A673 (cell line): ENCODE measurements around the gene ANKRD44. TPM values are rescaled to one million over a fixed set of nuclear protein-coding genes. Genes with fewer than 3 reads are reported as not detected.

Experiments
- BruUV-seq: library from RNA; stranded (reverse); fragments of 400-500 nt; replicated peaks from 2 replicates; lab custom pipeline; 2021; lab: Mats Ljungman, UMichigan
- CTCF ChIA-PET: fragments of 300-600 bp; sonication (Branson Sonifier 250); formaldehyde crosslinking; loops from one replicate; lab custom pipeline; 2022; ENCODE audit warnings: antibody characterized with exemption; lab: Charles Lee
- POLR2A ChIA-PET: fragments of 300-600 bp; sonication (Branson Sonifier 250); formaldehyde crosslinking; loops from one replicate; lab custom pipeline; 2022; ENCODE audit warnings: antibody characterized with exemption; ENCODE audit not compliant: low non-redundant PET; lab: Charles Lee
- DNase-seq: peaks from one replicate; pipeline ENCODE4 v3.0.0-alpha.2; 2015; ENCODE audit warnings: low spot score
- H3K27ac ChIP-seq: fragments of 200-600 bp; sonication (generic); 2 replicates; pipeline ENCODE4 v1.5.1; 2016; ENCODE audit warnings: mixed run types, low read depth, mild to moderate bottlenecking, mixed read lengths, antibody characterized with exemption, low read length; ENCODE audit not compliant: poor library complexity, severe bottlenecking
- H3K27me3 ChIP-seq: fragments of 200-600 bp; sonication (generic); replicated peaks from 2 replicates; pipeline ENCODE4 v1.6.1; 2017; ENCODE audit warnings: mixed run types, low read depth, mild to moderate bottlenecking, mixed read lengths, antibody characterized with exemption, low read length; ENCODE audit not compliant: insufficient read depth, poor library complexity
- H3K36me3 ChIP-seq: fragments of 200-600 bp; sonication (generic); 2 replicates; pipeline ENCODE4 v1.6.1; 2016; ENCODE audit warnings: mixed run types, mild to moderate bottlenecking, mixed read lengths, antibody characterized with exemption, low read length; ENCODE audit not compliant: insufficient read depth, poor library complexity, severe bottlenecking
- H3K4me1 ChIP-seq: fragments of 200-600 bp; sonication (generic); 2 replicates; pipeline ENCODE4 v1.6.1; 2017; ENCODE audit warnings: mixed run types, mild to moderate bottlenecking, mixed read lengths, antibody characterized with exemption, low read length; ENCODE audit not compliant: insufficient read depth, poor library complexity, severe bottlenecking
- H3K4me3 ChIP-seq: fragments of 200-600 bp; sonication (generic); 2 replicates; pipeline ENCODE4 v1.5.1; 2016; ENCODE audit warnings: low read depth, mixed run types, mild to moderate bottlenecking, mixed read lengths, low read length; ENCODE audit not compliant: poor library complexity, severe bottlenecking
- H3K9me3 ChIP-seq: fragments of 200-600 bp; sonication (generic); 2 replicates; pipeline ENCODE4 v1.6.1; 2016; ENCODE audit warnings: mixed run types, low read depth, mild to moderate bottlenecking, mixed read lengths, antibody characterized with exemption, low read length; ENCODE audit not compliant: poor library complexity, severe bottlenecking
- EZH2 ChIP-seq: fragments of 200-600 bp; sonication (generic); IDR thresholded peaks from 2 replicates; pipeline ENCODE4 v1.6.1; 2017; ENCODE audit warnings: borderline replicate concordance, low read depth, mild to moderate bottlenecking, mixed read lengths, antibody characterized with exemption, low read length; ENCODE audit not compliant: poor library complexity, severe bottlenecking
- intact Hi-C: fragments of 100-400 bp; cut with micrococcal nuclease; formaldehyde crosslinking; loops from one replicate; pipeline ENCODE4 v1.10.0; 2022; ENCODE audit not compliant: unreplicated experiment
- total RNA-seq: library from RNA; stranded (reverse); gene quantifications from 2 replicates; pipeline ENCODE4 v1.2.3, GENCODE V29; 2021
- TF ChIP-seq, protein P1 (sequence below): fragments of 300-800, 200-600 bp; sonication (generic); conservative IDR thresholded peaks from 2 replicates; pipeline ENCODE4 v1.5.1; 2017; ENCODE audit warnings: low read depth, mild to moderate bottlenecking, antibody characterized with exemption, low read length, moderate library complexity, mixed read lengths

Gene ANKRD44
- total RNA-seq, 1 experiment from 2014 or later, result 17.0 TPM

GRCh38 chr2:197058777-197059300 is 251.7 kb downstream of the ANKRD44 start:
- no peaks in the 10 kb centered on the region for H3K36me3 ChIP-seq
- no TSS peak for BruUV-seq
- peaks cover 6% of the 10 kb centered on the region for H3K4me1 ChIP-seq
- no peak for TF ChIP-seq EZH2
- TF ChIP-seq, protein P1, sequence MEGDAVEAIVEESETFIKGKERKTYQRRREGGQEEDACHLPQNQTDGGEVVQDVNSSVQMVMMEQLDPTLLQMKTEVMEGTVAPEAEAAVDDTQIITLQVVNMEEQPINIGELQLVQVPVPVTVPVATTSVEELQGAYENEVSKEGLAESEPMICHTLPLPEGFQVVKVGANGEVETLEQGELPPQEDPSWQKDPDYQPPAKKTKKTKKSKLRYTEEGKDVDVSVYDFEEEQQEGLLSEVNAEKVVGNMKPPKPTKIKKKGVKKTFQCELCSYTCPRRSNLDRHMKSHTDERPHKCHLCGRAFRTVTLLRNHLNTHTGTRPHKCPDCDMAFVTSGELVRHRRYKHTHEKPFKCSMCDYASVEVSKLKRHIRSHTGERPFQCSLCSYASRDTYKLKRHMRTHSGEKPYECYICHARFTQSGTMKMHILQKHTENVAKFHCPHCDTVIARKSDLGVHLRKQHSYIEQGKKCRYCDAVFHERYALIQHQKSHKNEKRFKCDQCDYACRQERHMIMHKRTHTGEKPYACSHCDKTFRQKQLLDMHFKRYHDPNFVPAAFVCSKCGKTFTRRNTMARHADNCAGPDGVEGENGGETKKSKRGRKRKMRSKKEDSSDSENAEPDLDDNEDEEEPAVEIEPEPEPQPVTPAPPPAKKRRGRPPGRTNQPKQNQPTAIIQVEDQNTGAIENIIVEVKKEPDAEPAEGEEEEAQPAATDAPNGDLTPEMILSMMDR, result no peak
- DNase-seq, result no peak
- H3K27ac ChIP-seq, result no peak overlapping the region
- intact Hi-C loops, result no loop called here
- H3K9me3 ChIP-seq, result peaks cover 21% of the 10 kb centered on the region
- no peaks in the 10 kb centered on the region for H3K27me3 ChIP-seq
- ChIA-PET CTCF (no interaction called here), POLR2A (no interaction called here)
- no peak overlapping the region for H3K4me3 ChIP-seq

- no peak overlapping the region for H3K27ac ChIP-seq
- CTCF ChIA-PET, result no interaction called here
- BruUV-seq, result no TSS peak
- H3K9me3 ChIP-seq, result peaks cover 21% of the 10 kb centered on the region
- no peak for TF ChIP-seq EZH2
- TF ChIP-seq, protein P1, result no peak
- DNase-seq, result no peak
- H3K27me3 ChIP-seq, result no peaks in the 10 kb centered on the region
- H3K36me3 ChIP-seq, result no peaks in the 10 kb centered on the region
- intact Hi-C loops, result no loop called here
- H3K4me3 ChIP-seq, result no peak overlapping the region
- POLR2A ChIA-PET, result interaction anchor here (0.6 kb wide), 1 partner anchor 526 kb away, joined by 8 read pairs; no protein-coding TSS in a partner anchor
- peaks cover 6% of the 10 kb centered on the region for H3K4me1 ChIP-seq
Measured at GRCh38 chr2:197057959-197058358, 252.6 kb downstream of the ANKRD44 start.

DNA sequence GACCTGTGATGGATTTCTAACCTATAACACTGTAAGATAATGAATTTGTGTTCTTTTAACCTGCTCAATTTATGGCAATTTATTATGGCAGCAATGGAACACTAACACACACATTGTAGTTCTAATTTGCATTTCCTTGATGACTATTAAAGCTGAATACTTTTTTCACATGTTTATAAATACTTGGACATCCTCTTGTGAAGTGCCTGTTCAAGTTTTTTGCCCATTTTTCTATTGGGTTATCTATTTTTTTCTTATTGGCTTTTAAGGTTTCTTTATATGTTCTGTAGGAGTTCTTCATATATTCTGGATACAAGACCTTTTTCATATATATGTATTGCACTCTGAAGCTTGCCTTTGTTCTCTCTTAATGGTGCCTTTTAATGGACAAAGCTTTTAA is 255.5 kb downstream of the ANKRD44 start:
- Histone ChIP-seq H3K9me3 (peaks cover 19% of the 10 kb centered on the region), H3K4me3 (no peak overlapping the region), H3K27ac (no peak overlapping the region), H3K27me3 (no peaks in the 10 kb centered on the region), H3K4me1 (peaks cover 13% of the 10 kb centered on the region), H3K36me3 (no peaks in the 10 kb centered on the region)
- ChIA-PET POLR2A (no interaction called here), CTCF (no interaction called here)
- DNase-seq, result no peak
- intact Hi-C loops, result no loop called here
- no peak for TF ChIP-seq EZH2
- BruUV-seq, result no TSS peak

DNA sequence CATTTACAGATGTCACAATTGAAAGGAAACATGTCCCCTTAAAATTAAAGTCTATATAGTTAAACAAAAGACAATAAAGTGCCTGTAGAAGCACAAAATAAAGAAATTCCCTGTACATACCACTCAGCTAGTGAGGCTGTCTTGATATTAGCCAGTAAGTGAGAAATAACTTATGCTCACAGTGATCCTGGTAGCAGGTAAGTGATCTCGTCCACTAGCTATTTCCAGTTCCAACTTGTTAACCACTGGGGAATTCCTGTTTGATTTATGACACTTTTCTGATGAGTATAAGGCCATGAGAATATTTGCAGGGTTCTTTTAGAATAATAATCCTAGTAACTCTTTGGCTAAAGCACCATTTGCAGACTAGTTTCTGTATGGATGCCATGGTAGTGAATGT is 256.1 kb downstream of the ANKRD44 start:
- TF ChIP-seq, protein P1, result no peak
- no peak for TF ChIP-seq EZH2
- Histone ChIP-seq H3K9me3 (peaks cover 19% of the 10 kb centered on the region), H3K4me3 (no peak overlapping the region), H3K4me1 (peaks cover 13% of the 10 kb centered on the region), H3K27ac (no peak overlapping the region), H3K27me3 (no peaks in the 10 kb centered on the region), H3K36me3 (no peaks in the 10 kb centered on the region)
- intact Hi-C loops, result no loop called here
- no TSS peak for BruUV-seq
- ChIA-PET CTCF (no interaction called here), POLR2A (no interaction called here)
- no peak for DNase-seq
